GM12892 (cell line): ENCODE data around the gene ATP6V1E1.

Source experiments
- POLR2A ChIP-seq: IDR thresholded peaks from 2 replicates; pipeline ENCODE4 v1.6.1; 2011; ENCODE audit warnings: low read depth, low read length, control low read depth
- POLR2AphosphoS5 ChIP-seq: IDR thresholded peaks from 2 replicates; pipeline ENCODE4 v1.6.1; 2011; ENCODE audit warnings: low read depth, low read length, control low read depth

- no peak for TF ChIP-seq POLR2AphosphoS5
- no peak for TF ChIP-seq POLR2A
These were observed 52.1 kb downstream of the ATP6V1E1 start for GRCh38 chr22:17576470-17576869.
